Right lobe of liver (tissue), 6 donors: Measurements from ENCODE around the gene IMMT. TPM values are rescaled to one million over a fixed set of nuclear protein-coding genes. Genes with fewer than 3 reads are reported as not detected.
A peak's percentile ranks its signal among the peaks of the same experiment; 100 is the strongest.

ENCODE experiments used
- ATAC-seq, 4 donors: fragments of 200-7000 bp; cut with Tn5 transposase; one replicate each; pipeline ENCODE4 v1.9.1; 2020; ENCODE audit warnings: mild to moderate bottlenecking in 4 of 4, moderate library complexity in 4 of 4
- DNase-seq, 3 donors: peaks; one replicate each; pipeline ENCODE4 v3.0.0-alpha.2; 2020
- H3K27ac ChIP-seq, 3 donors: fragments of 200-600 bp; one replicate each; pipeline ENCODE4 v1.8.0; 2022
- H3K27me3 ChIP-seq, 2 donors: fragments of 200-600 bp; one replicate each; pipeline ENCODE4 v1.8.0; 2022
- H3K36me3 ChIP-seq, 4 donors: fragments of 200-600 bp; sonication (generic) in 1 of 4; one replicate each; pipeline versions ENCODE4 v1.5.1 to v1.8.0; 2017 to 2022; ENCODE audit warnings: control low read depth in 1 of 4
- H3K4me1 ChIP-seq, 4 donors: fragments of 200-600 bp; sonication (generic) in 1 of 4; one replicate each; pipeline versions ENCODE4 v1.5.1 to v1.8.0; 2017 to 2022; ENCODE audit warnings: control low read depth in 1 of 4
- H3K4me3 ChIP-seq, 3 donors: fragments of 200-600 bp; one replicate each; pipeline ENCODE4 v1.8.0; 2022
- H3K9me3 ChIP-seq, 4 donors: fragments of 200-600 bp; sonication (generic) in 1 of 4; one replicate each; pipeline versions ENCODE4 v1.5.1 to v1.8.0; 2017 to 2022; ENCODE audit warnings: control low read depth in 1 of 4
- POLR2A ChIP-seq: fragments of 450-650 bp; IDR thresholded peaks from one replicate; pipeline ENCODE4 v1.6.1; 2017; ENCODE audit warnings: antibody characterized with exemption, mild to moderate bottlenecking
- WGBS: methylation state at CpG from one replicate; pipeline ENCODE4 v1.1.6; 2018; ENCODE audit warnings: low coverage, low lambda C conversion rate; ENCODE audit not compliant: insufficient coverage; ENCODE audit errors: missing lambda C conversion rate; 5-methylcytosine and 5-hydroxymethylcytosine counted together
- intact Hi-C, 2 donors: fragments of 100-400 bp; cut with DNase I; formaldehyde crosslinking; loops; one replicate each; pipeline versions ENCODE4 v1.11.2 to v1.14.1; 2022
- total RNA-seq, 6 experiments: library from RNA; depleted of rRNA in 2 of 6; stranded (reverse); fragments of >200 nt in 2 of 6; fragmentation: NEBNext Ultra II Directional in 3 of 6; extraction: Animal tissue kit (Norgen Biotek cat#: 25700) in 3 of 6; gene quantifications; one replicate each; pipeline versions ENCODE4 v1.1.0 to v1.2.4, GENCODE V29; 2016 to 2023
- TF ChIP-seq, protein P1 (sequence below), 4 donors: fragments of 200-600 bp in 3 of 4; fragments of 450-650 bp in 1 of 4; IDR thresholded peaks; one replicate each; pipeline versions ENCODE4 v1.5.1 to v1.8.0; 2016 to 2022; ENCODE audit warnings: antibody characterized with exemption in 4 of 4, mild to moderate bottlenecking in 2 of 4
- donor health status: DM: no; HTN: yes; CAD: no.
- donor health status: DM: no; HTN: no; CAD: no.
- donor health status: DM: no; HTN: no; CAD: no.
- donor health status: DM: no; HTN: yes; CAD: no.
- donor health status: DM: no; HTN: yes; CAD: no.

The IMMT gene
- total RNA-seq, 6 experiments from 2014 or later = 48.9 to 56.9 (median 52.5) TPM

DNA sequence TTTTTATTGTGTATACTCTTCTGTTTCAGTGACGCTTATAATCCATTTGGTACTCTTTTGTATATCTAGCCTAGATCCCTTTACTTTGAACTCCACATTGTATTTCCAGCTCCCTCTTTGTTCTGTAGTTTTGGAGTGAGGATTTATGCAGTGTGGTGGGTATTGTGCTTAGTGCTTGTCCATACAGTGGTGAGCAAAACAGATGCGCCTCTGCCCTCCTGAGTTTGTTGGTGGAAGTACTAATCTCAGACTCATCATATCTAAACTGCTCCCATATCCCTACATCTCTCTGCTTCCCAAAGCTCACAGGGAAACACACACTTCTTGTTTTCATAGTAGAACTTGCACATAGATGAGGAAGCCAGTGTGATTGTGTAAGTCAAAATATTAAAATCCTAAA is 77.1 kb downstream of the IMMT start:
- WGBS = 100% methylated on average over 2 of the region's 2 CpGs

DNA sequence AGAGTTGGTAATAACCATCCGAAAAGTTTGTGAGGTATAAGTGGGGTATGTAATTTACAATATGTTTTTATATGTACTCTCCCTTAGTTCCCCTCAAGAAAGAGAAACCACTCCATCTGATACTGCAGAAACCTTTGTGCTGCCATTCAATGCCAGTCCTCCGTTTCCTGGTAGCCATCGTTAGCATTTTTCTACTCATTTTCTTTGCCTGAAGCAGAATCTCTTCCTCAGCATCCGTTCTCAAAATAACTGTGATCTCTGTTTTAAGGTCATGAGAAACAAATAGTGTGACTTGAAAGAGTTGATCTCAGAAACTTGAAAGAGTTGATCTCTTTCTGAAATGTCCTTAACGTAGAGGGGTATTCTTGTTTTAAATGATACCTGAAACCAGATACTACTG is 88.2 kb downstream of the IMMT start:
- peaks cover 0 to 30% (median 11%) of the 10 kb centered on the region in 4 donors for H3K4me1 ChIP-seq
- intact Hi-C loops = no loop called here
- no peaks in the 10 kb centered on the region for H3K9me3 ChIP-seq
- peak overlapping the region; percentile 72 to 88 (median 73) for H3K4me3 ChIP-seq
- 17% methylated on average over 5 of the region's 5 CpGs for WGBS
- no peak for TF ChIP-seq POLR2A
- TF ChIP-seq, protein P1, sequence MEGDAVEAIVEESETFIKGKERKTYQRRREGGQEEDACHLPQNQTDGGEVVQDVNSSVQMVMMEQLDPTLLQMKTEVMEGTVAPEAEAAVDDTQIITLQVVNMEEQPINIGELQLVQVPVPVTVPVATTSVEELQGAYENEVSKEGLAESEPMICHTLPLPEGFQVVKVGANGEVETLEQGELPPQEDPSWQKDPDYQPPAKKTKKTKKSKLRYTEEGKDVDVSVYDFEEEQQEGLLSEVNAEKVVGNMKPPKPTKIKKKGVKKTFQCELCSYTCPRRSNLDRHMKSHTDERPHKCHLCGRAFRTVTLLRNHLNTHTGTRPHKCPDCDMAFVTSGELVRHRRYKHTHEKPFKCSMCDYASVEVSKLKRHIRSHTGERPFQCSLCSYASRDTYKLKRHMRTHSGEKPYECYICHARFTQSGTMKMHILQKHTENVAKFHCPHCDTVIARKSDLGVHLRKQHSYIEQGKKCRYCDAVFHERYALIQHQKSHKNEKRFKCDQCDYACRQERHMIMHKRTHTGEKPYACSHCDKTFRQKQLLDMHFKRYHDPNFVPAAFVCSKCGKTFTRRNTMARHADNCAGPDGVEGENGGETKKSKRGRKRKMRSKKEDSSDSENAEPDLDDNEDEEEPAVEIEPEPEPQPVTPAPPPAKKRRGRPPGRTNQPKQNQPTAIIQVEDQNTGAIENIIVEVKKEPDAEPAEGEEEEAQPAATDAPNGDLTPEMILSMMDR (IDR thresholded peaks at IDR 0.05) = no peak
- H3K36me3 ChIP-seq = peaks cover 0 to 28% (median 13%) of the 10 kb centered on the region in 4 donors
- no peak for ATAC-seq
- no peak for DNase-seq
- no peak overlapping the region for H3K27ac ChIP-seq
- no peaks in the 10 kb centered on the region for H3K27me3 ChIP-seq

More for the DNA sequence above, 77.1 kb downstream of the IMMT start:
- ATAC-seq (no peak), DNase-seq (no peak)
- H3K4me3 ChIP-seq = no peak overlapping the region
- H3K4me1 ChIP-seq = no peaks in the 10 kb centered on the region
- TF ChIP-seq, protein P1 (IDR thresholded peaks at IDR 0.05) = no peak
- no peak for TF ChIP-seq POLR2A
- H3K27me3 ChIP-seq = no peaks in the 10 kb centered on the region
- no peaks in the 10 kb centered on the region for H3K9me3 ChIP-seq
- H3K36me3 ChIP-seq = peaks cover 31 to 93% (median 49%) of the 10 kb centered on the region in 4 donors
- H3K27ac ChIP-seq = no peak overlapping the region
- intact Hi-C loops = no loop called here

DNA sequence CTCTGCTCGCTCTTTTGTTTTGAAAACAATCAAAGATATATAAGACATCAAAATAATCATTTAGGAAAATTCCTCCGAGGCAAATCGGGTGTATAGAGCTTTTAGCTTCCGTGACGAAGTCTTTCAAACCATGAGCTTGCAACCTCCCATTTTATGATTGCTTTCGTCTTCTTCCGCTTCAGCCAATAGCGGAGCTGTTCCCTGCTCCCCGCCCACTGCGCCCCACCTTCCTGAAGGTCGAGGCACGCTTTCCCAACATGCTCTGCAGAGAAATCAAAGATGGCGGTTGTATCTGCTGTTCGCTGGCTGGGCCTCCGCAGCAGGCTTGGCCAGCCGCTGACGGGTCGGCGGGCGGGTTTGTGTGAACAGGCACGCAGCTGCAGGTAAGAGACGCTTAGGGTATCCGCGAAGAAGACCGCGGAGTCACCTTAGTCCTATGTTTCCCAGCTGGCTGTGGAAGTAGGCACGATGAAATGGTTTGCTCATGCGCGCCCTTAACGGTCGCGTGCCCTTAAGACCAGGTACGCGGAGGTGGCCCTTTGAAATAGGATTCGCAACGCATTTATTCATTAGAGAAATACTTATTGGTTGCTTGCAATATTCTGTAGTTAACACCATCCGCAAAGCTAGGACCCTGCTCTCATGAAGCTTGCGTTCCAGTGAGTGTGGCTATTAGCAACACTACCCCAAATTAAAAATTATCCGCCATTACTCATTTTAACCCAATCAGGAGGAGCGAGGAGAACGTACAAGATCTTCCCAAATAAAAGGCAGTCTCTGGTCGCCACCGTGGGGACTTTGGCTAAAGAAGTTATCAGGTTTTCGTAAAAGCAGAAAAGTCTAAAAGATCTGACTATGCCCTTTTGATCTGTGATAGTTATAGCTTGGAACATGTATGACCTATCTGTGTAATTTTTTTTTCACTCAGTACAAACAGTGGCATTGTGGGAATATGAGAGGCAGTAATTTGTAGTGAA is 89.0 kb downstream of the IMMT start, which contains the start of gene PTCD3:
PTCD3 (plus strand) TSS at position 267 of the 977 bp plus-strand sequence; CDS start at position 280, 13 bp downstream.
- H3K9me3 ChIP-seq = no peaks in the 10 kb centered on the region
- peak within 1 kb of the TSS; percentile 52 to 91 (median 90) for H3K27ac ChIP-seq
- peaks cover 0 to 20% (median 13%) of the 10 kb centered on the region in 4 donors for H3K36me3 ChIP-seq
- peak; percentile 94 to 96 (median 96) for DNase-seq
- TF ChIP-seq, protein P1 (IDR thresholded peaks at IDR 0.05) = no peak
- TF ChIP-seq POLR2A = peak; percentile 62
- peak; percentile 95 to 96 (median 96) for ATAC-seq
- H3K4me1 ChIP-seq = peaks cover 0 to 30% (median 11%) of the 10 kb centered on the region in 4 donors
- intact Hi-C loops = no loop called here
- H3K27me3 ChIP-seq = no peaks in the 10 kb centered on the region
- 0% methylated on average over 33 of the region's 44 CpGs for WGBS
- H3K4me3 ChIP-seq = peak within 1 kb of the TSS; percentile 72 to 88 (median 73)

DNA sequence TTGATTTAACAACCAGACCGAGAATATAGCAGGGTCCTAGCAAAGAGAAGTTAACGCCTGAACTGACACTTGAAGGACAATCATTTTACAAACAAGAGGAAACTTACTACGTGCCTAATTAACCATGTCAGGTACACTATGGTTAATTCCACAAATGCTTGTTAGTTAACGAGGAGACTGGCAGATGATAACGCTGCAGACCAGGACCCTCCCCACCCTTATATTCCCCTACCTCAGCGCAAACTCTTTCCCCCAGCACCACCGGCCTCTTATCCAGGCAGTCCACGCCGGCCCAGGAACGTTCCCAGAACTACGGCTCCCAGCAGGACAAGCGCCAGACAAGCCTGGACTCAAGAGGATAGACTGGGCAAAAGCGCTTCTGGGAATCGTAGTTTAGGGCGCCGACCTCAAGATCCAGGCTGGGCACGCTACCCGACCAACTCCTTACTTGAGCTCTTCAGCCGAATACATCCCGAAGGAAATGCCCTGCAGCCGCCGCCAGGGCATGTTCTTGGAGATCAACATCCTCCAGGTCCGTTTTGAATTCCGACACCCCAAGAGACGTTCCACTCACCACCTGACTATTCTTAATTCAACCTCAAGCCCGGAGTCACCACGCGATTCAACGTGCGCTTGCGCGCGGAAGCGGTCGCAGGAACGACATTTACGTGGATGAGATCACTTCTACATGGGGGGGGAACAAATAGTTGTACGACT is 89.9 kb downstream of the IMMT start, which contains the start of gene POLR1A:
POLR1A (minus strand) TSS at position 635 of the 717 bp plus-strand sequence; CDS start at position 525, 110 bp downstream.
- peak; percentile 91 to 98 (median 96) for ATAC-seq
- intact Hi-C loops = no loop called here
- H3K27ac ChIP-seq = peak within 1 kb of the TSS; percentile 52 to 91 (median 90)
- peaks cover 0 to 30% (median 11%) of the 10 kb centered on the region in 4 donors for H3K4me1 ChIP-seq
- TF ChIP-seq POLR2A = no peak
- TF ChIP-seq, protein P1 (IDR thresholded peaks at IDR 0.05) = no peak
- peak; percentile 89 to 94 (median 94) for DNase-seq
- peaks cover 0 to 12% (median 8%) of the 10 kb centered on the region in 4 donors for H3K36me3 ChIP-seq
- 0% methylated on average over 31 of the region's 38 CpGs for WGBS
- H3K4me3 ChIP-seq = peak within 1 kb of the TSS; percentile 72 to 88 (median 73)
- no peaks in the 10 kb centered on the region for H3K9me3 ChIP-seq
- no peaks in the 10 kb centered on the region for H3K27me3 ChIP-seq
